ENCODE measurements around the gene ITGAV. TPM values are rescaled to one million over a fixed set of nuclear protein-coding genes. Genes with fewer than 3 reads are reported as not detected.

ITGAV gene
- total and polyA plus RNA-seq, 2 donors (not counting 1 experiment from before 2014, with no cell fraction given), result 121 to 205 TPM

DNA sequence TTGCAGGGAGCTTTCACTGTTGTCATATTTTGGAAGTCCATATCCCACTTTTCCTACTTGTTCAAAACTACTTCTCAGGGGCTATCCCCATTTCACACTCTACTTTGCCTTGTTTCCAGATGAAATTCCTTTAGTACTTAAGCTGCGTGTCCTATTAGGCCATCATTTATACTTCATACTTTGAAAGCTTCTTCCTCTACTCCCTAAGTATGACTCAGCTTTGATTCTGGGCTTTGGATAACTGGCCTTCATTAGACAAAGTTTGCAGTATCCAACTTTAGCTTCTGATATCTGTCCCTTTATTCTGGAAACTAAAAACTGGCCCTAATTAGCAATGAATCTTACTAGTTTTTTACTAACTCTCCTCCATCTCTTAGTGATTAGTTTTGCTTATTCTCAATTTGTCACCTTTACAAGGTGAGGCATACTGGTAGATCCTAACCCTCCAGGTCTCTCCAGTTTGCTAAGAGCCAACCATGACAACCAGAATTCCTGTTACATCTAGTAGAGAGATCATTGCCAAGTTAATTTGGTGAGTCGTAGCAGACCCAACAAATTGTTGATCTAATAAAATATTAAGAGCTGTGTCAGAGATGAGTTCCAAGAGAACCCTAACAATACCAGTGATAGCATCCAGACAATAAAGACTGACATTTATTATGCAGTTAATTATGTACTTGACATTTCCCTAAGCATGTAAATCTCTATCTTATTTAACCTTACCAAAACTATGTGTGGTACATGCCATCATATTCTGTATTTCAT, 31.2 kb upstream of the ITGAV start:
- no peak overlapping the region for H3K27ac ChIP-seq (ENCODE audit: insufficient read depth, low read length)
- TF ChIP-seq EZH2 (IDR thresholded peaks at IDR 0.05; ENCODE audit: low read length, missing control alignments) (no peak), CTCF (conservative IDR thresholded peaks at IDR 0.05 in 1 of 2, IDR thresholded peaks at IDR 0.05 in 1 of 2; ENCODE audit: low read depth in 1 of 2, low read length in 2 of 2) (no peak)
- no peak overlapping the region for H3K4me2 ChIP-seq (ENCODE audit: extremely low read depth, insufficient read depth, low read length)

DNA sequence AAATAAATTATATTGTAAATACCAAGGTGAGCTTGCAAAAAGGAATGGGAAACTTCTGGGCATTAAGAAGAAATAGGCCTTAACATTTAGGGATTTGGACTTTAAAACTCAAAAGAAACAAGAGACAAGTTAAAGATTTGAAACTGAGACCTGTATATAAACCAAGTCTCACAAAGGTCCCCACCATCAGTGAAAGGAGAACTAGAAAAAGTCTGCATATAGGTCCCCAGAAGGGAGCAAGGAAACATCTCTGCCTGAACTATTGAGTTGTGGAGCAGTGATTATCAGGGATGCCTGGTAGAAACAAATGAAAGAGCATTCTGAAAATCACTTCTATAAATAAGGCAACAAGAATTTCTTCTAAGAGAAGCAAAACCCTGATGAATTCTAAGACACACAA, 30.5 kb upstream of the ITGAV start:
- no peaks in the 10 kb centered on the region for H4K20me1 ChIP-seq (ENCODE audit: control insufficient read depth, extremely low read depth, insufficient read depth, low read length)
- TF ChIP-seq EZH2 (IDR thresholded peaks at IDR 0.05; ENCODE audit: low read length, missing control alignments) (no peak), CTCF (conservative IDR thresholded peaks at IDR 0.05 in 1 of 2, IDR thresholded peaks at IDR 0.05 in 1 of 2; ENCODE audit: low read depth in 1 of 2, low read length in 2 of 2) (no peak)

More for the DNA sequence above, 31.2 kb upstream of the ITGAV start:
- H3K79me2 ChIP-seq (ENCODE audit: control insufficient read depth, insufficient read depth, low read length), result no peaks in the 10 kb centered on the region
- H4K20me1 ChIP-seq (ENCODE audit: control insufficient read depth, extremely low read depth, insufficient read depth, low read length), result no peaks in the 10 kb centered on the region
- no peaks in the 10 kb centered on the region for H3K4me1 ChIP-seq (ENCODE audit: control insufficient read depth, extremely low read depth, insufficient read depth, low read length)
- no peak overlapping the region for H3K9ac ChIP-seq (ENCODE audit: insufficient read depth, low read length)
- H2AFZ ChIP-seq (ENCODE audit: low read length), result no peak overlapping the region
- H3K4me3 ChIP-seq (replicated peaks in 1 of 4; ENCODE audit: control extremely low read depth in 1 of 4, insufficient read depth in 1 of 4, low read depth in 3 of 4, low read length in 4 of 4), result no peak overlapping the region
- no peaks in the 10 kb centered on the region for H3K9me3 ChIP-seq (ENCODE audit: control insufficient read depth, insufficient read depth, low read depth, low read length)
- no peaks in the 10 kb centered on the region for H3K27me3 ChIP-seq (ENCODE audit: control insufficient read depth, insufficient read depth, low read length)
- H3K36me3 ChIP-seq (ENCODE audit: control insufficient read depth, insufficient read depth, low read length), result no peaks in the 10 kb centered on the region
- DNase-seq (ENCODE audit: low read depth in 2 of 2), result peak in 1 of 2 donors; percentile 50

GRCh38 chr2:186559848-186560247, 30.0 kb upstream of the ITGAV start:
- DNase-seq (ENCODE audit: low read depth in 2 of 2), result no peak
- Histone ChIP-seq H3K27ac (ENCODE audit: insufficient read depth, low read length) (no peak overlapping the region), H3K27me3 (ENCODE audit: control insufficient read depth, insufficient read depth, low read length) (no peaks in the 10 kb centered on the region), H3K4me3 (replicated peaks in 1 of 4; ENCODE audit: control extremely low read depth in 1 of 4, insufficient read depth in 1 of 4, low read depth in 3 of 4, low read length in 4 of 4) (no peak overlapping the region), H3K4me2 (ENCODE audit: extremely low read depth, insufficient read depth, low read length) (no peak overlapping the region), H3K9me3 (ENCODE audit: control insufficient read depth, insufficient read depth, low read depth, low read length) (no peaks in the 10 kb centered on the region), H2AFZ (ENCODE audit: low read length) (no peak overlapping the region), H3K4me1 (ENCODE audit: control insufficient read depth, extremely low read depth, insufficient read depth, low read length) (no peaks in the 10 kb centered on the region), H3K79me2 (ENCODE audit: control insufficient read depth, insufficient read depth, low read length) (no peaks in the 10 kb centered on the region), H3K36me3 (ENCODE audit: control insufficient read depth, insufficient read depth, low read length) (no peaks in the 10 kb centered on the region), H3K9ac (ENCODE audit: insufficient read depth, low read length) (no peak overlapping the region), H4K20me1 (ENCODE audit: control insufficient read depth, extremely low read depth, insufficient read depth, low read length) (no peaks in the 10 kb centered on the region)
- TF ChIP-seq CTCF (conservative IDR thresholded peaks at IDR 0.05 in 1 of 2, IDR thresholded peaks at IDR 0.05 in 1 of 2; ENCODE audit: low read depth in 1 of 2, low read length in 2 of 2), result no peak
- no peak for TF ChIP-seq EZH2 (IDR thresholded peaks at IDR 0.05; ENCODE audit: low read length, missing control alignments)

More for the DNA sequence above, 30.5 kb upstream of the ITGAV start:
- no peaks in the 10 kb centered on the region for H3K36me3 ChIP-seq (ENCODE audit: control insufficient read depth, insufficient read depth, low read length)
- no peak overlapping the region for H2AFZ ChIP-seq (ENCODE audit: low read length)
- H3K79me2 ChIP-seq (ENCODE audit: control insufficient read depth, insufficient read depth, low read length), result no peaks in the 10 kb centered on the region
- no peak overlapping the region for H3K9ac ChIP-seq (ENCODE audit: insufficient read depth, low read length)
- DNase-seq (ENCODE audit: low read depth in 2 of 2), result no peak
- H3K27ac ChIP-seq (ENCODE audit: insufficient read depth, low read length), result no peak overlapping the region
- H3K4me3 ChIP-seq (replicated peaks in 1 of 4; ENCODE audit: control extremely low read depth in 1 of 4, insufficient read depth in 1 of 4, low read depth in 3 of 4, low read length in 4 of 4), result no peak overlapping the region
- no peaks in the 10 kb centered on the region for H3K27me3 ChIP-seq (ENCODE audit: control insufficient read depth, insufficient read depth, low read length)
- H3K4me1 ChIP-seq (ENCODE audit: control insufficient read depth, extremely low read depth, insufficient read depth, low read length), result no peaks in the 10 kb centered on the region
- no peaks in the 10 kb centered on the region for H3K9me3 ChIP-seq (ENCODE audit: control insufficient read depth, insufficient read depth, low read depth, low read length)
- no peak overlapping the region for H3K4me2 ChIP-seq (ENCODE audit: extremely low read depth, insufficient read depth, low read length)
